SK-N-SH (cell line): Measurements from ENCODE around the gene MMS22L.

Experiments used
- CTCF ChIP-seq: fragments of 200-600 bp; sonication (generic); IDR thresholded peaks from 2 replicates; pipeline ENCODE4 v1.6.1; 2017; ENCODE audit warnings: antibody characterized with exemption, mild to moderate bottlenecking, moderate library complexity
- EZH2phosphoT487 ChIP-seq: fragments of 200-600 bp; sonication (generic); IDR thresholded peaks from 2 replicates; pipeline ENCODE4 v1.6.1; 2017; ENCODE audit warnings: low read depth, mixed run types, mild to moderate bottlenecking, antibody characterized with exemption, moderate library complexity, borderline replicate concordance
- GABPA ChIP-seq: IDR thresholded peaks from 2 replicates; pipeline ENCODE4 v1.4.0; 2012; ENCODE audit warnings: low read depth, mild to moderate bottlenecking
- MAX ChIP-seq: IDR thresholded peaks from 2 replicates; pipeline ENCODE4 v1.4.0; 2012; ENCODE audit warnings: low read depth
- MXI1 ChIP-seq: IDR thresholded peaks from 2 replicates; pipeline ENCODE4 v1.6.1; 2012; ENCODE audit warnings: mild to moderate bottlenecking, low read depth, low read length, improper control_type of control experiment
- PBX3 ChIP-seq: IDR thresholded peaks from 2 replicates; pipeline ENCODE4; 2012
- SIN3A ChIP-seq: IDR thresholded peaks from 2 replicates; pipeline ENCODE4 v1.6.1; 2012; ENCODE audit warnings: low read depth, mild to moderate bottlenecking, low read length, moderate library complexity, borderline replicate concordance
- TAF1 ChIP-seq: IDR thresholded peaks from 2 replicates; pipeline ENCODE4 v1.6.1; 2012; ENCODE audit warnings: low read depth, mild to moderate bottlenecking, low read length, moderate library complexity, borderline replicate concordance
- ZBTB33 ChIP-seq: IDR thresholded peaks from 2 replicates; pipeline ENCODE4 v1.4.0; 2012; ENCODE audit warnings: low read depth, borderline replicate concordance

GRCh38 chr6:97128507-97128906 lies 154.5 kb downstream of the MMS22L start:
- TF ChIP-seq TAF1 (no peak), PBX3 (no peak), CTCF (no peak), ZBTB33 (no peak), GABPA (no peak), SIN3A (no peak), MXI1 (no peak), EZH2phosphoT487 (no peak), MAX (no peak)
